ENCODE data around the gene CCDC195. TPM values are rescaled to one million over a fixed set of nuclear protein-coding genes. Genes with fewer than 3 reads are reported as not detected.

CCDC195 gene
- total and polyA plus RNA-seq, 8 donors, result not detected

- H3K27me3 ChIP-seq, result peaks cover 0 to 3% of the 10 kb centered on the region in 2 donors
- no peaks in the 10 kb centered on the region for H3K36me3 ChIP-seq
- H3K4me3 ChIP-seq, result no peak overlapping the region
- TF ChIP-seq CTCF (IDR thresholded peaks at IDR 0.05), result no peak
- no peak overlapping the region for H3K27ac ChIP-seq
- DNase-seq, result no peak
- intact Hi-C loops (cut with DNase I), result loop anchor here in 1 of 2 donors (10.0 kb wide), 1 partner anchor 304 kb away; no protein-coding TSS in a partner anchor
- peaks cover 0 to 15% of the 10 kb centered on the region in 2 donors for H3K9me3 ChIP-seq
- H3K4me1 ChIP-seq, result no peaks in the 10 kb centered on the region
- no peak for ATAC-seq
Measured at GRCh38 chr2:224658780-224659405, 57.3 kb downstream of the CCDC195 start.

DNA sequence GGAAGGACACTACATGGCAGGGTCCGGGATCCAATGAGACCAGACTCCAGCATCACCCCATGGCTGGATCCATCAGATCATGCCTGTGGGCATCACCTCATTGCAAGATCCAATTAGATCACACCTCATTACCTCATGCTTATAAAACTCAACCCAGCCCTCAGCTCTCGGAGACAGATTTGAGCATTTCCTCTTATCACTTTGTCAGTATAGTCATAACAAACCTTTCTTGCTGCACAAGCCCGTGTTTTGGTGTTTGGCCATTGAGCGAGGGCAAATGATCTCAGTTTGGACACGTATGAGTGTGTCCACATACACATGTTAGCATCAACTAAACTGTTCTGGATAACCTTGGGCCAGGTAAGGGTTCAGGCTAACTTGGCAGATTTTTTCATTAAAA is 58.8 kb downstream of the CCDC195 start:
- ATAC-seq (no peak), DNase-seq (no peak)
- intact Hi-C loops (cut with DNase I), result loop anchor here in 1 of 2 donors (10.0 kb wide), 1 partner anchor 303 kb away; no protein-coding TSS in a partner anchor
- H3K27me3 ChIP-seq, result no peaks in the 10 kb centered on the region
- H3K36me3 ChIP-seq, result no peaks in the 10 kb centered on the region
- H3K4me3 ChIP-seq, result no peak overlapping the region
- no peak for TF ChIP-seq CTCF (IDR thresholded peaks at IDR 0.05)
- no peak overlapping the region for H3K27ac ChIP-seq
- H3K9me3 ChIP-seq, result peaks cover 0 to 2% of the 10 kb centered on the region in 2 donors
- no peaks in the 10 kb centered on the region for H3K4me1 ChIP-seq

DNA sequence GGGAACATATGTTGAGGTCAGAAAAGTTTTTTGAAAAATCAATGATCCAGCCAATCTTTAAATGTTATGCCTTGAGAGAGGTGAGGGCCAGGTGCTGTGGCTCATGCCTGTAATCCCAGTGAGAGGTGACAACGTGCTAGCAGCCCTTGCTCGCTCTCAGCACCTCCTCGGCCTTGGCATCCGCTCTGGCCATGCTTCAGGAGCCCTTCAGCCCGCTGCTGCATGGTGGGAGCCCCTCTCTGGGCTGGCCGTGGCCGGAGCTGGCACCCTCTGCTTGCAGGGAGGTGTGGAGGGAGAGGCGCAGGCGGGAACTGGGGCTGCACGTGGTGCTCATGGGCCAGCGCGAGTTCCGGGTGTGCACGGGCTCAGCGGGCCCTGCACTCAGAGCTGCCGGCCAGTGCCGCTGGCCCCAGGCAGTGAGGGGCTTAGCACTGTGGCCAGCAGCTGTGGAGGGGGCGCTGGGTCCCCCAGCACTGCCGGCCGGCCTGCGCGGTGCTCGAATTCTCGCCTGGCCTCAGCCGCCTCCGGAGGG is 61.1 kb downstream of the CCDC195 start:
- ATAC-seq, result no peak
- intact Hi-C loops (cut with DNase I), result loop anchor here in 1 of 2 donors (10.0 kb wide), 1 partner anchor 300 kb away; no protein-coding TSS in a partner anchor
- Histone ChIP-seq H3K4me1 (no peaks in the 10 kb centered on the region), H3K9me3 (no peaks in the 10 kb centered on the region), H3K27ac (no peak overlapping the region), H3K27me3 (no peaks in the 10 kb centered on the region), H3K36me3 (no peaks in the 10 kb centered on the region), H3K4me3 (no peak overlapping the region)
- peak in 1 of 4 donors; percentile 78 for DNase-seq
- no peak for TF ChIP-seq CTCF (IDR thresholded peaks at IDR 0.05)

Other genes starting within 250 kb of the CCDC195 start
- 10 to 100 TPM; 70.9 to 76.5 TPM for gene CUL3, start 131.0 kb downstream of the CCDC195 start, total RNA-seq
- gene CUL3, start 131.0 kb downstream of the CCDC195 start, polyA plus RNA-seq (ENCODE audit: insufficient read length in 6 of 6), result 100 to 1,000 TPM in 4 of 6 donors, 10 to 100 TPM in 2; 91.1 to 116 (median 103) TPM